SK-N-SH treated with all-trans-retinoic acid at 6 μM for 48 hours (cell line): ENCODE results near the gene MBNL3.

Experiments
- BACH2 ChIP-seq: fragments of 250-450 bp; sonication (Bioruptor Pico); IDR thresholded peaks from 2 replicates; pipeline ENCODE4 v1.9.0; 2021; ENCODE audit warnings: mild to moderate bottlenecking, borderline replicate concordance
- PATZ1 ChIP-seq: fragments of 250-450 bp; sonication (Bioruptor Pico); IDR thresholded peaks from 2 replicates; pipeline ENCODE4 v1.8.0; 2020; ENCODE audit warnings: mild to moderate bottlenecking, moderate library complexity, borderline replicate concordance
- SNAI2 ChIP-seq: fragments of 250-450 bp; sonication (Bioruptor Pico); IDR thresholded peaks from 2 replicates; pipeline ENCODE4 v1.5.0; 2020; ENCODE audit warnings: mild to moderate bottlenecking, moderate library complexity
- TCF4 ChIP-seq: fragments of 250-450 bp; sonication (Bioruptor Pico); IDR thresholded peaks from 2 replicates; pipeline ENCODE4 v1.8.0; 2021; ENCODE audit warnings: mild to moderate bottlenecking, moderate library complexity, borderline replicate concordance
- TOX ChIP-seq: fragments of 250-450 bp; sonication (Bioruptor Pico); IDR thresholded peaks from 2 replicates; pipeline ENCODE4 v1.8.0; 2021; ENCODE audit warnings: mild to moderate bottlenecking, moderate library complexity, borderline replicate concordance
- TF ChIP-seq, protein P1 (sequence below): fragments of 250-450 bp; sonication (Bioruptor Pico); IDR thresholded peaks from 2 replicates; pipeline ENCODE4 v1.5.1; 2021; ENCODE audit warnings: mild to moderate bottlenecking, moderate library complexity
- TF ChIP-seq, protein P2 (sequence below): fragments of 250-450 bp; sonication (Bioruptor Pico); IDR thresholded peaks from 2 replicates; pipeline ENCODE4 v1.5.1; 2020; ENCODE audit warnings: low read depth, mild to moderate bottlenecking, moderate library complexity

DNA sequence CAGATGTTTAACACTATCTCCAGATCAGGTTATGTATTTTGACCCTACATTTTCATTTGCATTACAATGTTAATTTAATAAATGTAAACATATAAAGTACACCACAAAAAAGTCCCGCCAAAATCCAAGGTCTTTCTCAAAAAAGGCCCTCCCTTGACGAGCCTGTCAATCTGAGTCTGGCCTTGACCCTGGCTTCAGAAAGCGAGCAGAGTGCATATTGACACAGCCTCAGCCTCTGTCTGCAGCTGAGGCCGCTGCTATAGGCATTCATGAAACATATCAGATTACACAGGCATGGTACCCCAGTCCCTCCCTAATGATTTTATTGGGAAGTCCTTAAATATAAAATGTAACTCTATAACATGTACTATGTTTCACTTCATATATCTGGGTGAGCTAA is 6.2 kb downstream of the MBNL3 start:
- TF ChIP-seq SNAI2 (no peak), PATZ1 (CRISPR knock-in tag) (no peak), TOX (CRISPR knock-in tag) (no peak), BACH2 (no peak), TCF4 (CRISPR knock-in tag) (no peak)
- TF ChIP-seq, protein P1, sequence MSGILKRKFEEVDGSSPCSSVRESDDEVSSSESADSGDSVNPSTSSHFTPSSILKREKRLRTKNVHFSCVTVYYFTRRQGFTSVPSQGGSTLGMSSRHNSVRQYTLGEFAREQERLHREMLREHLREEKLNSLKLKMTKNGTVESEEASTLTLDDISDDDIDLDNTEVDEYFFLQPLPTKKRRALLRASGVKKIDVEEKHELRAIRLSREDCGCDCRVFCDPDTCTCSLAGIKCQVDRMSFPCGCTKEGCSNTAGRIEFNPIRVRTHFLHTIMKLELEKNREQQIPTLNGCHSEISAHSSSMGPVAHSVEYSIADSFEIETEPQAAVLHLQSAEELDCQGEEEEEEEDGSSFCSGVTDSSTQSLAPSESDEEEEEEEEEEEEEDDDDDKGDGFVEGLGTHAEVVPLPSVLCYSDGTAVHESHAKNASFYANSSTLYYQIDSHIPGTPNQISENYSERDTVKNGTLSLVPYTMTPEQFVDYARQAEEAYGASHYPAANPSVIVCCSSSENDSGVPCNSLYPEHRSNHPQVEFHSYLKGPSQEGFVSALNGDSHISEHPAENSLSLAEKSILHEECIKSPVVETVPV (CRISPR knock-in tag), result no peak
- TF ChIP-seq, protein P2, sequence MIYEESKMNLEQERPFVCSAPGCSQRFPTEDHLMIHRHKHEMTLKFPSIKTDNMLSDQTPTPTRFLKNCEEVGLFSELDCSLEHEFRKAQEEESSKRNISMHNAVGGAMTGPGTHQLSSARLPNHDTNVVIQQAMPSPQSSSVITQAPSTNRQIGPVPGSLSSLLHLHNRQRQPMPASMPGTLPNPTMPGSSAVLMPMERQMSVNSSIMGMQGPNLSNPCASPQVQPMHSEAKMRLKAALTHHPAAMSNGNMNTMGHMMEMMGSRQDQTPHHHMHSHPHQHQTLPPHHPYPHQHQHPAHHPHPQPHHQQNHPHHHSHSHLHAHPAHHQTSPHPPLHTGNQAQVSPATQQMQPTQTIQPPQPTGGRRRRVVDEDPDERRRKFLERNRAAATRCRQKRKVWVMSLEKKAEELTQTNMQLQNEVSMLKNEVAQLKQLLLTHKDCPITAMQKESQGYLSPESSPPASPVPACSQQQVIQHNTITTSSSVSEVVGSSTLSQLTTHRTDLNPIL (CRISPR knock-in tag), result no peak
